Suprapubic skin (tissue), 4 donors: ENCODE data around the gene MIA.

ENCODE experiments used
- CTCF ChIP-seq, 2 donors: fragments of 200-600 bp in 1 of 2; fragments of 450-650 bp in 1 of 2; sonication (generic) in 1 of 2; IDR thresholded peaks; one replicate each; pipeline ENCODE4 v1.5.1; 2016 to 2019; ENCODE audit warnings: antibody characterized with exemption in 2 of 2, mild to moderate bottlenecking in 1 of 2, moderate library complexity in 1 of 2
- POLR2A ChIP-seq, 2 donors: fragments of 450-650 bp; IDR thresholded peaks; one replicate each; pipeline ENCODE4 v1.6.1; 2017; ENCODE audit warnings: antibody characterized with exemption in 2 of 2, mild to moderate bottlenecking in 2 of 2, moderate library complexity in 2 of 2
- POLR2AphosphoS5 ChIP-seq, 3 donors: sonication (generic); formaldehyde crosslinking; IDR thresholded peaks; one replicate each; pipeline ENCODE4 v1.6.1; 2017; ENCODE audit warnings: antibody characterized with exemption in 3 of 3

DNA sequence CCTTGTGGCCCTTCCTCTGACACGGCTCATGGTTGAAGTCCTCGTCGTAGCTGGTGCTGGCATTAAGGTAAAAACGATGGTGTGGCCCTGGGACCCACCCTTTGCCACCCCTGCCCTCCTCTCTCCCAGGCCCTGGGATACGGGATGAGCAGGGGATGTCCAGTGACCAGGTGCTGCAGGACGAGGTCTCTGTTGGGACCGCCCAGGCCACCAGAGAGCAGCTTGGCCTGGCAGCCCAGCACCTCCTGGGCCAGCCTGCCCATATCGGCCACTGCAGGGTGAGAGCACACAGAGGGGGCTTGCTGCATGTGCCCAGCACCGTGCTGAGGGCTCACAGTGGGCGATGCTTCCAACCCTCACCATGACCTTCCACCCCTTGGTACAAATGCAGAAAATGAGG, 31.4 kb upstream of the MIA start:
- TF ChIP-seq POLR2AphosphoS5 (IDR thresholded peaks at IDR 0.05) (no peak), CTCF (IDR thresholded peaks at IDR 0.05) (no peak), POLR2A (IDR thresholded peaks at IDR 0.05) (no peak)
